Ishikawa (cell line): Measurements from ENCODE around the gene GSTCD.

Experiments used
- CEBPB ChIP-seq: IDR thresholded peaks from 2 replicates; pipeline ENCODE4 v1.6.1; 2012
- EGR1 ChIP-seq: IDR thresholded peaks from 2 replicates; pipeline ENCODE4 v1.6.1; 2012
- FOXM1 ChIP-seq: IDR thresholded peaks from 2 replicates; pipeline ENCODE4 v1.6.1; 2012; ENCODE audit warnings: low read depth, borderline replicate concordance
- NFIC ChIP-seq: IDR thresholded peaks from 2 replicates; pipeline ENCODE4 v1.6.1; 2012
- RAD21 ChIP-seq: IDR thresholded peaks from 2 replicates; pipeline ENCODE4 v1.6.1; 2012; ENCODE audit warnings: low read depth
- TCF12 ChIP-seq: IDR thresholded peaks from 2 replicates; pipeline ENCODE4 v1.6.1; 2012; ENCODE audit warnings: low read depth
- YY1 ChIP-seq: IDR thresholded peaks from 2 replicates; pipeline ENCODE4 v1.6.1; 2012; ENCODE audit warnings: low read depth
- ZBTB7A ChIP-seq: IDR thresholded peaks from 2 replicates; pipeline ENCODE4 v1.6.1; 2012; ENCODE audit warnings: low read depth
- TF ChIP-seq, protein P1 (sequence below): IDR thresholded peaks from 2 replicates; pipeline ENCODE4 v1.6.1; 2012
- TF ChIP-seq, protein P2 (sequence below): IDR thresholded peaks from 2 replicates; pipeline ENCODE4 v1.6.1; 2012; ENCODE audit warnings: low read depth, mild to moderate bottlenecking

DNA sequence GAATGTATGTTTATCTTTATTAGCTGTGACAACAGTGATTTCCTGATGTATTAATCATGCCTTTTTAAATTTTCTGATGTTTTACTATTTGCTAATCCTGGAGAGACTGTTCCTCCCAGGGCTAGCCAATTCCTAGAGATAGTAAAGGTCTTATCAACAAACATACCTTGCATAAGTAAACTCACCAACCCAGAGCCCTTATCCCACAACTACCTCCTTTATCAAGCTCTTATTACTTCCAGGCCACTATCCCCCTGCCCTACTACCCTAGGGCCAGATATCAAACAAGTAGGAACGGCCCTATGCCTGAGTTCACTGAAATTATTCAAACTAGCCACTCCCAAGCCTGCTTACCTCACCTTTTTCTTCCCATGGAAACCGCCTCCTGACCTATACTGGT is 128.5 kb downstream of the GSTCD start:
- TF ChIP-seq TCF12 (no peak), EGR1 (no peak), YY1 (no peak), NFIC (no peak), CEBPB (no peak), FOXM1 (no peak), ZBTB7A (no peak), RAD21 (no peak)
- TF ChIP-seq, protein P1, sequence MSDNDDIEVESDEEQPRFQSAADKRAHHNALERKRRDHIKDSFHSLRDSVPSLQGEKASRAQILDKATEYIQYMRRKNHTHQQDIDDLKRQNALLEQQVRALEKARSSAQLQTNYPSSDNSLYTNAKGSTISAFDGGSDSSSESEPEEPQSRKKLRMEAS, result no peak
- TF ChIP-seq, protein P2, sequence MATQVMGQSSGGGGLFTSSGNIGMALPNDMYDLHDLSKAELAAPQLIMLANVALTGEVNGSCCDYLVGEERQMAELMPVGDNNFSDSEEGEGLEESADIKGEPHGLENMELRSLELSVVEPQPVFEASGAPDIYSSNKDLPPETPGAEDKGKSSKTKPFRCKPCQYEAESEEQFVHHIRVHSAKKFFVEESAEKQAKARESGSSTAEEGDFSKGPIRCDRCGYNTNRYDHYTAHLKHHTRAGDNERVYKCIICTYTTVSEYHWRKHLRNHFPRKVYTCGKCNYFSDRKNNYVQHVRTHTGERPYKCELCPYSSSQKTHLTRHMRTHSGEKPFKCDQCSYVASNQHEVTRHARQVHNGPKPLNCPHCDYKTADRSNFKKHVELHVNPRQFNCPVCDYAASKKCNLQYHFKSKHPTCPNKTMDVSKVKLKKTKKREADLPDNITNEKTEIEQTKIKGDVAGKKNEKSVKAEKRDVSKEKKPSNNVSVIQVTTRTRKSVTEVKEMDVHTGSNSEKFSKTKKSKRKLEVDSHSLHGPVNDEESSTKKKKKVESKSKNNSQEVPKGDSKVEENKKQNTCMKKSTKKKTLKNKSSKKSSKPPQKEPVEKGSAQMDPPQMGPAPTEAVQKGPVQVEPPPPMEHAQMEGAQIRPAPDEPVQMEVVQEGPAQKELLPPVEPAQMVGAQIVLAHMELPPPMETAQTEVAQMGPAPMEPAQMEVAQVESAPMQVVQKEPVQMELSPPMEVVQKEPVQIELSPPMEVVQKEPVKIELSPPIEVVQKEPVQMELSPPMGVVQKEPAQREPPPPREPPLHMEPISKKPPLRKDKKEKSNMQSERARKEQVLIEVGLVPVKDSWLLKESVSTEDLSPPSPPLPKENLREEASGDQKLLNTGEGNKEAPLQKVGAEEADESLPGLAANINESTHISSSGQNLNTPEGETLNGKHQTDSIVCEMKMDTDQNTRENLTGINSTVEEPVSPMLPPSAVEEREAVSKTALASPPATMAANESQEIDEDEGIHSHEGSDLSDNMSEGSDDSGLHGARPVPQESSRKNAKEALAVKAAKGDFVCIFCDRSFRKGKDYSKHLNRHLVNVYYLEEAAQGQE, result no peak
